Measurements from ENCODE around the gene ZNF385B. TPM values are rescaled to one million over a fixed set of nuclear protein-coding genes. Genes with fewer than 3 reads are reported as not detected.

ZNF385B gene
- total RNA-seq, 2 donors from 2014 or later = not detected

- no peak overlapping the region for H3K27ac Mint-ChIP-seq
These were observed 279.8 kb downstream of the ZNF385B start for GRCh38 chr2:179581605-179582004.

GRCh38 chr2:179580378-179581146 is 280.9 kb downstream of the ZNF385B start:
- H3K9me3 ChIP-seq (ENCODE audit: control insufficient read depth, low read length, poor library complexity, severe bottlenecking) = no peaks in the 10 kb centered on the region
- no peak for DNase-seq
- H3K27me3 Mint-ChIP-seq = no peaks in the 10 kb centered on the region
- H3K27ac Mint-ChIP-seq = no peak overlapping the region
- H3K4me1 Mint-ChIP-seq = no peaks in the 10 kb centered on the region
- H3K36me3 Mint-ChIP-seq (ENCODE audit: low read depth) = no peaks in the 10 kb centered on the region
- no peak overlapping the region for H3K4me3 Mint-ChIP-seq
- ATAC-seq = no peak

More at GRCh38 chr2:179581605-179582004, 279.8 kb downstream of the ZNF385B start:
- no peak overlapping the region for H3K4me3 Mint-ChIP-seq
- no peaks in the 10 kb centered on the region for H3K9me3 ChIP-seq (ENCODE audit: control insufficient read depth, low read length, poor library complexity, severe bottlenecking)
- DNase-seq = no peak
- H3K4me1 Mint-ChIP-seq = no peaks in the 10 kb centered on the region
- ATAC-seq = no peak
- H3K36me3 Mint-ChIP-seq (ENCODE audit: low read depth) = no peaks in the 10 kb centered on the region
- no peaks in the 10 kb centered on the region for H3K27me3 Mint-ChIP-seq

- Mint-ChIP-seq H3K4me1 (no peaks in the 10 kb centered on the region), H3K36me3 (ENCODE audit: low read depth) (no peaks in the 10 kb centered on the region), H3K4me3 (no peak overlapping the region), H3K27me3 (no peaks in the 10 kb centered on the region), H3K27ac (no peak overlapping the region)
- no peak for ATAC-seq
- no peaks in the 10 kb centered on the region for H3K9me3 ChIP-seq (ENCODE audit: control insufficient read depth, low read length, poor library complexity, severe bottlenecking)
- DNase-seq = no peak
These were observed 281.6 kb downstream of the ZNF385B start for GRCh38 chr2:179579800-179580199.

DNA sequence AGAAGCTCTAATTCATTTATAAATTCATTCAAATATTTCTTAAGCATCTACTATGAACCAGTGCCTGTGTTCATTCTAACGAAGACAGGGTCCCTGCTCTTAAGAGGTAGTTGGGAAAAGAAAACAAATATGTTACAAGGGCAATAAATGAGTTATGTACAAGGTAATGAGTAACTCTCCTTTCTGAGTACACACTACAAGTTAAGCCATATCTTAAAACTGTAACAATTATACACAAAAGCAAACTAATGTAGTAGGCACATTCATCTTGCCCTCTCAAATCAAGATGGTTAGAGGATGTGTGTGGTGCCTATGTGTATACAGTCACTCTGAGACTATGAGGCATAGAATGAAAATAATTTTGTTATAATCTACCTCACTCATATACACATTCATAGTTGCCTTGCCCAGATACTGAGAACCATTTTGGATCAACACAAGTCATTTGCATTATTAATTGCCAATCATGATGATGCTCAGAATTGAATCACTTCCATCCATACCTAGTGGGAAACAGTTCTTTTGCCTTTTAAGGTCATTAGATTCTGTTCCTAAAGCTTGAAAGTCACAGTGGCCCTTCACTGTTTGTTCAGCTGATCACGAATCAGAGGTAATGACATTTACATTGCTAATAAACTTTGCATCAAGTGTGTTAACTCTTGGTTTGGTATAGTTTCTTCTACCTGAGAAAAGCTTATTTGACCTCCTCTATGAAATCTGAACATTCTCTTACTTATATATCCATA is 283.1 kb downstream of the ZNF385B start:
- H3K9me3 ChIP-seq (ENCODE audit: control insufficient read depth, low read length, poor library complexity, severe bottlenecking) = no peaks in the 10 kb centered on the region
- ATAC-seq = no peak
- DNase-seq = no peak
- no peaks in the 10 kb centered on the region for H3K36me3 Mint-ChIP-seq (ENCODE audit: low read depth)
- H3K27me3 Mint-ChIP-seq = no peaks in the 10 kb centered on the region
- no peak overlapping the region for H3K4me3 Mint-ChIP-seq
- H3K4me1 Mint-ChIP-seq = no peaks in the 10 kb centered on the region
- H3K27ac Mint-ChIP-seq = no peak overlapping the region

DNA sequence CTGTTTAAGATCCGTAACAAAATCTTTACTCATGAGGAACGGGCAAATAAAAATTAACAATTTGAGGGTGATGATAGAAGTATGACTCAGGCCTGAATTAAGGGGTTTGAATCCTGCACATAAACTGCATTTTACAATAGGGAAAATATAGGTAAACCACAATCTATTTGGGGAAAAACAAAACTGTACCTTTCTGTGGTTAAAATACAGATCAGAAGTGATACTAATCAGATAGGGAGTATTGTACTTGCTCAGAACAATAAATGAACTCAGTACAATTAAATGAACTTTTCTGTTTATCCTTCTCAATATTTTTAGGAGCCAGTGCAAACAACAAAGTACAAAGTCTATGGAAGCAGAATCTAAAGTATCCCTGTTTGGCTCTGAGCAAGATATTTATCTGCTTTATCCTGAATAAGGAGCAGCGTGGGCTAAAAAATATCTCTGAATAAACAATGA is 287.3 kb downstream of the ZNF385B start:
- no peak for ATAC-seq
- no peak overlapping the region for H3K4me3 Mint-ChIP-seq
- H3K9me3 ChIP-seq (ENCODE audit: control insufficient read depth, low read length, poor library complexity, severe bottlenecking) = no peaks in the 10 kb centered on the region
- H3K36me3 Mint-ChIP-seq (ENCODE audit: low read depth) = no peaks in the 10 kb centered on the region
- H3K4me1 Mint-ChIP-seq = no peaks in the 10 kb centered on the region
- H3K27ac Mint-ChIP-seq = no peak overlapping the region
- H3K27me3 Mint-ChIP-seq = no peaks in the 10 kb centered on the region
- no peak for DNase-seq

DNA sequence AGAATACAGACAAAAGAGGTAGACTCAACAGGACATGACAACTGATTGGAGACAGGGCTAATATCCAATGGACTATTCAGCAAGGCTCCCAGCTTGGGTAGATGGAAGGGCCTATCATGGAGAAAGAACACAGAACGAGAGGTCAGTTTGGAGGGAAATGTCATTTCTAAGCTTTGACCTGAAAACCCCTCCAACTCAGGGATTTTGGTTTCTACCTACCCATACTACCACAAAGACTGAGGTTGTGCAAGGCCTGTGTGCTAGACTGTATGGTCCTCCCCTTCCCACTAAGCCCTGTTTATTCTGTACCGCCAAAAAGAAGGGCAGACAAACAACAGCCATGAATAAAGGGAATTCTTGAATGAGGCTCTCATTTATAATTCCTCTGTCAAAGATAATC is 288.9 kb downstream of the ZNF385B start:
- no peaks in the 10 kb centered on the region for H3K36me3 Mint-ChIP-seq (ENCODE audit: low read depth)
- H3K27me3 Mint-ChIP-seq = no peaks in the 10 kb centered on the region
- H3K4me3 Mint-ChIP-seq = no peak overlapping the region
- no peaks in the 10 kb centered on the region for H3K4me1 Mint-ChIP-seq
- DNase-seq = no peak
- no peak for ATAC-seq
- H3K9me3 ChIP-seq (ENCODE audit: control insufficient read depth, low read length, poor library complexity, severe bottlenecking) = no peaks in the 10 kb centered on the region
- H3K27ac Mint-ChIP-seq = no peak overlapping the region

DNA sequence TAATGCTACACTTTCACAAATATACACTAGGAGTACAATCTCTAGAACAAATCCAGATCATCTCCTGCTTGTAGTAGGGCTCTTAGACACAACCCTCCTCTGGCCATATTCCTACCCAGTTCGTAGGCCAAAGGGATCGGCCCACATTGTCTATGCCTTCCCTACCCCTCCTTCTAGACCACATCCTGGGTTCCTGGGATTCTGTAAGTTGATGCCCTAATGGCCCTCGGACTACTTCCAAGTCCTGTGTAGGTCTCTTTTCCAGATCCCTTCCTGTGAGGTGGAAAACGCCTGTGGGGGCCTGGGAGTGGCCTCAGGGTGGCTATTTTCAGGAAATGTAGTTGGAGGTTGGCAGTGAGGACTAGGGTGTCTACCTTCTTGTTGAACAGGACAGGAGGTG is 289.7 kb downstream of the ZNF385B start:
- no peaks in the 10 kb centered on the region for H3K4me1 Mint-ChIP-seq
- H3K27ac Mint-ChIP-seq = no peak overlapping the region
- ATAC-seq (no peak), DNase-seq (no peak)
- H3K27me3 Mint-ChIP-seq = no peaks in the 10 kb centered on the region
- H3K4me3 Mint-ChIP-seq = no peak overlapping the region
- no peaks in the 10 kb centered on the region for H3K36me3 Mint-ChIP-seq (ENCODE audit: low read depth)
- no peaks in the 10 kb centered on the region for H3K9me3 ChIP-seq (ENCODE audit: control insufficient read depth, low read length, poor library complexity, severe bottlenecking)

DNA sequence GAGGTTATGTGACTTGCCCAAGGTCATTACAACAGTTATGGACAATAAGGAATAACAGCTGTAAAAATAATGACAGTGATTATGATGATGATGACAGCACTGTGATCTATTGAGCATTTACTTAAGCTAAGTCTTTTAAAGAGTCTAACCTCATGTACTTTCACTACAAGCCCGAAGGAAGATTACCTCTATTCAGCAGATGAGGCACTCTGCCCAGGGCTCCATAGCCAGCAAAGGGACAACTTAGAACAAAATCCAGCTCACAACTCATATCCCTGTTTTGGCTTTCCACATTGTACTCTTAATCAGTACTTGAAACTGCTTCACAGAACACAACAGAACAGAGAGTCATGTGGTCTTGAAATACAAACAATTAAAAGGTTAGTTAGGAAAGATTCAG is 290.2 kb downstream of the ZNF385B start:
- ATAC-seq (no peak), DNase-seq (no peak)
- no peaks in the 10 kb centered on the region for H3K9me3 ChIP-seq (ENCODE audit: control insufficient read depth, low read length, poor library complexity, severe bottlenecking)
- no peaks in the 10 kb centered on the region for H3K27me3 Mint-ChIP-seq
- no peaks in the 10 kb centered on the region for H3K4me1 Mint-ChIP-seq
- H3K4me3 Mint-ChIP-seq = no peak overlapping the region
- no peaks in the 10 kb centered on the region for H3K36me3 Mint-ChIP-seq (ENCODE audit: low read depth)
- no peak overlapping the region for H3K27ac Mint-ChIP-seq

GRCh38 chr2:179569831-179570233 is 291.6 kb downstream of the ZNF385B start:
- no peaks in the 10 kb centered on the region for H3K9me3 ChIP-seq (ENCODE audit: control insufficient read depth, low read length, poor library complexity, severe bottlenecking)
- Mint-ChIP-seq H3K36me3 (ENCODE audit: low read depth) (no peaks in the 10 kb centered on the region), H3K27ac (no peak overlapping the region), H3K4me1 (no peaks in the 10 kb centered on the region), H3K27me3 (no peaks in the 10 kb centered on the region), H3K4me3 (no peak overlapping the region)
- DNase-seq (no peak), ATAC-seq (no peak)

GRCh38 chr2:179565807-179566206 is 295.6 kb downstream of the ZNF385B start:
- DNase-seq (no peak), ATAC-seq (no peak)
- no peak overlapping the region for H3K27ac Mint-ChIP-seq
- H3K27me3 Mint-ChIP-seq = no peaks in the 10 kb centered on the region
- no peaks in the 10 kb centered on the region for H3K4me1 Mint-ChIP-seq
- H3K36me3 Mint-ChIP-seq (ENCODE audit: low read depth) = no peaks in the 10 kb centered on the region
- no peak overlapping the region for H3K4me3 Mint-ChIP-seq
- H3K9me3 ChIP-seq (ENCODE audit: control insufficient read depth, low read length, poor library complexity, severe bottlenecking) = no peaks in the 10 kb centered on the region

- ATAC-seq (no peak), DNase-seq (no peak)
- Mint-ChIP-seq H3K27me3 (no peaks in the 10 kb centered on the region), H3K36me3 (ENCODE audit: low read depth) (no peaks in the 10 kb centered on the region), H3K4me1 (no peaks in the 10 kb centered on the region), H3K27ac (no peak overlapping the region), H3K4me3 (no peak overlapping the region)
- no peaks in the 10 kb centered on the region for H3K9me3 ChIP-seq (ENCODE audit: control insufficient read depth, low read length, poor library complexity, severe bottlenecking)
These were observed 299.0 kb downstream of the ZNF385B start for GRCh38 chr2:179562330-179562885.

DNA sequence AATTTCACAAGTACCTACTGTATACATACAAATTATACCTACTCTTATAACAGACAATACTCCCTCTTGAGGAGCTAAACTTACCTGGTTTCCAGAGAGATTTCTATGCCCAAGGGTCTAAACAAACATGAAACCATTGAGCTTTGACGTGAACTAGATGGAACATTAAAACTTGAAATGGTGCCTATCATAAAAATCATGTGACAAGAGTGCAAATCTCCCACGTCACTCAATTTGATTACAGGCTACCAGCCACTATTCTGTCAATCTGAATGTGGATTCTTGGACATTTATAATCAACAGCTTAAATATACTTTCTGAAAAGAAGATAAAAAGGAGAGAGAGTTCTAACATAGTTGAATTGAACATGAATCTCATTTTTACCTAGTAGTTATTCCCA is 299.7 kb downstream of the ZNF385B start:
- no peaks in the 10 kb centered on the region for H3K4me1 Mint-ChIP-seq
- H3K4me3 Mint-ChIP-seq = no peak overlapping the region
- H3K27me3 Mint-ChIP-seq = no peaks in the 10 kb centered on the region
- no peaks in the 10 kb centered on the region for H3K36me3 Mint-ChIP-seq (ENCODE audit: low read depth)
- H3K27ac Mint-ChIP-seq = no peak overlapping the region
- no peak for DNase-seq
- H3K9me3 ChIP-seq (ENCODE audit: control insufficient read depth, low read length, poor library complexity, severe bottlenecking) = no peaks in the 10 kb centered on the region
- no peak for ATAC-seq

- Mint-ChIP-seq H3K27ac (no peak overlapping the region), H3K36me3 (ENCODE audit: low read depth) (no peaks in the 10 kb centered on the region), H3K4me1 (no peaks in the 10 kb centered on the region), H3K27me3 (no peaks in the 10 kb centered on the region), H3K4me3 (no peak overlapping the region)
- no peaks in the 10 kb centered on the region for H3K9me3 ChIP-seq (ENCODE audit: control insufficient read depth, low read length, poor library complexity, severe bottlenecking)
- no peak for ATAC-seq
- no peak for DNase-seq
These were observed 301.1 kb downstream of the ZNF385B start for GRCh38 chr2:179560257-179560735.

All from T-helper 17 cell (primary cell).